NCI-H2227 (cell line): ENCODE results near the gene SOX5.
"Not testable (repeated sequence)": the region's sequence is repeated elsewhere in the genome, so short reads cannot be mapped to it uniquely, and the experiment has no call there.

Experiments
- DNase-seq: peaks from one replicate; lab custom pipeline; 2025; ENCODE audit not compliant: unreplicated experiment; lab: John Stamatoyannopoulos, UW

The SOX5 gene

GRCh38 chr12:23843958-23844357 lies 105.5 kb downstream of the SOX5 start:
- no peak for DNase-seq

- no peak for DNase-seq
Measured at GRCh38 chr12:23834076-23834475, 115.4 kb downstream of the SOX5 start.

DNA sequence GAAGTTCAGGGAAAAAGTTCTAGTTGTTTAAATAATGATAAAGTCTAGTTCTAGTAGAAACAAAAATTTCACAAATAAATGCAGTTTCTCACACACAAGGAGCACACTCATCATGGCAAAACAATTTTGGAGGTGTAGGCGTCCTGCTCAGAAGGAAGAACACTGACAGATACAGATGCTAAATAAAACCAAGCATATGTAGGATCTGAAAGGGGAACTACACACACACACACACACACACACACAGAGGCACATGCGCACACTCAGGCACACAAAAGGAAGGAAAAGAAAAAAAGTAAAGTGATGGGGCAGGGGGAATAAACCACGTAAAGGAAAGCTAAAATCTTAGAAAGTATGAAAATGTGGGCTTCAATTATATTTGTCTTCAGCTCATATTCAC lies 117.7 kb downstream of the SOX5 start:
- no peak for DNase-seq

DNA sequence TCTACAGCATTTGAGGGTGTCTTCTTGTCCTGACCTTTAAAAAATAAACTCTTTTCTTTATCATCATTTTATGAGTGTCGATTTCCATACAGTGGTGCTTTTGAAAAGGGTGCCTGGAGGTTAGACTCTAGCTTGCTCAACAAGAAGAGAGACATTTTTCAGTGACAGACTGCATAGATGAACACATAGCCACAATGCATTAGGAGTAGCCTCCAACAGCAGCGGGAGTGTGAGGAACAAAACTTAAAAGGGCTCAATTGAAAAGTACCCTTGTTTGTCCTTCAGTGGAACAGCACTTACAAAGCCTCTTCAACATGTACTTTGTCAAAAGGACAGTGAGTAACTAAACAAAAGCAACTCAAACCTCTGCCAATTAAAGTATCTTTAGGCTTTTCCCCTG lies 119.3 kb downstream of the SOX5 start:
- DNase-seq = no peak

GRCh38 chr12:23827353-23827752 lies 122.1 kb downstream of the SOX5 start:
- no peak for DNase-seq

GRCh38 chr12:23825124-23825523 lies 124.3 kb downstream of the SOX5 start:
- not testable (repeated sequence) for DNase-seq

GRCh38 chr12:23824358-23824757 lies 125.1 kb downstream of the SOX5 start:
- no peak for DNase-seq

- DNase-seq = not testable (repeated sequence)
Measured at GRCh38 chr12:23822883-23823282, 126.6 kb downstream of the SOX5 start.

- no peak for DNase-seq
Measured at GRCh38 chr12:23817345-23817744, 132.1 kb downstream of the SOX5 start.

DNA sequence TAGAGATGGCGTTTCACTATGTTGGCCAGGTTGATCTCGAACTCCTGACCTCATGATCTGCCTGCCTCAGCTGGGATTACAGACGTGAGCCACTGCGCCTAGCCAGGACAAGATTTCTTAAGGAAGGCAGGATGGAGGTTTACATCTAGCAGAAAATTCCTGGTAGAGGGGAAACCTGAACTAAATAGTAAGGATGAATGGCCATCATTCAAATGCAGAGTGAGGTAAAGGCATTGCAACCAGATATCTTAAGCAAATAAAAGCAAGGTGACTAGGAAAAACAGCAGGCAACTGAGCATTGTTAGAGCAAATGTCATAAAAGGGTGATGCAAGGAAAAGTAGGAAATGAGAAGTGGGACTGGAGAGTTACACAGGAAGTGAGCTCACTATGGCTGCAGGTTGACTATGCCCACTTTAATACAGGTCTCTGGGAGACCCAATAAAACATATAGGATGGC lies 133.0 kb downstream of the SOX5 start:
- DNase-seq = no peak

DNA sequence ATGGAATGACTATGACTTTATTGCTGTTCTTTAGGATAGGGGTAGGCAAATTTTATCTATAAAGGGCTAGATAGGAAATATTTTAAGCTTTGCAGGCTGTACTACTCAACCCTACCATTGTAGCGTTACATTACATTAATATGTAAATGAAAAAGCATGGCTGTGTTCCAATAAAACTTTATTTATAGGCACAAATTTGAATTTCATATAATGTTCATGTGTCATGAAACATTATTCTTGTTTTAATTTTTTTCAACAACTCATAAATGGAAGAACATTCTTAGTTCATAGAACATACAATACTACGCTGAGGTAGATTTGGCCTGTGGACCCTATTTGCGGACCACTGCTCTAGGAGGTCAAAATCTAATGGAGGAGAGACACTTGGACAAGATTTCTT lies 133.7 kb downstream of the SOX5 start:
- no peak for DNase-seq

- no peak for DNase-seq
Measured at GRCh38 chr12:23813206-23813605, 136.3 kb downstream of the SOX5 start.

- DNase-seq = peak; percentile 26
Measured at GRCh38 chr12:23810329-23810902, 139.1 kb downstream of the SOX5 start.

DNA sequence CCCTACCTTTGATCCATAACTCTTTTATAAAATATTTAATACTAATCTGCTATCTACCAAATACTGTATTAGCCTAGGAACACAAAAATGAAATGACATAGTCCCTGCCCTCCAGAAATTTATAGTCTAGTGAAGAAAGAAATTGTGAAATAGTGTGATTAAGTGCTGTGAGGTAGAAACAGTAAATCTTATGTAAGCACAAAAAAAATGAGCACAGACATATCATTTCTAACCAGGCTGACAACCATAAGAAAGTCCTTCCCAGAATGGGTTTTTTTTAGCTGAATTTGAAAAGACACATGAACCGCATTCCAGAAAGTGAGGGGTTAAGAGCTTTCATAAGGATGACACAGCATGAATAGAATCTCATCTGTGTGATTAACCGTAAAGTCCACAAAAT lies 145.9 kb downstream of the SOX5 start:
- DNase-seq = no peak

DNA sequence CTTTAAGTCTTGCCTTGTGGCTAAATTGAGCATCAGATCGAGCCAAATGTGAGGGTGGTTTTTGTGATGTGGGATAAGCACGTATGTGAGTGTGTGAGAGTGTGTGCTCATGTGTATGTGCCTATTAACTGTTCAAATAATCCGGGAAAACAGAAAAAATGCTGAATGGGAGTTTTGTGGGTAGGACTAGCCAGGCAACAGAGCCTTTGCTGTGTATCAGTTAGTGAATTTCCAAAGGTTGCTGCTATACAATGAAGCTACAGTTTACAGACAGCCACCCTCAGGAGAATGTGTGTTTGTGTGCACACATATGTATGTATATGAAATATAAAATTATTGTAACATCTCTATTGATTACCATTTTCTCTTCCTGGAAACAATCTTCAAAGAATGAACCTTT lies 154.0 kb downstream of the SOX5 start:
- DNase-seq = no peak

GRCh38 chr12:23781118-23781517 lies 168.4 kb downstream of the SOX5 start:
- DNase-seq = no peak

GRCh38 chr12:23775208-23775607 lies 174.3 kb downstream of the SOX5 start:
- DNase-seq = no peak

GRCh38 chr12:23771240-23771949 lies 178.1 kb downstream of the SOX5 start:
- no peak for DNase-seq

DNA sequence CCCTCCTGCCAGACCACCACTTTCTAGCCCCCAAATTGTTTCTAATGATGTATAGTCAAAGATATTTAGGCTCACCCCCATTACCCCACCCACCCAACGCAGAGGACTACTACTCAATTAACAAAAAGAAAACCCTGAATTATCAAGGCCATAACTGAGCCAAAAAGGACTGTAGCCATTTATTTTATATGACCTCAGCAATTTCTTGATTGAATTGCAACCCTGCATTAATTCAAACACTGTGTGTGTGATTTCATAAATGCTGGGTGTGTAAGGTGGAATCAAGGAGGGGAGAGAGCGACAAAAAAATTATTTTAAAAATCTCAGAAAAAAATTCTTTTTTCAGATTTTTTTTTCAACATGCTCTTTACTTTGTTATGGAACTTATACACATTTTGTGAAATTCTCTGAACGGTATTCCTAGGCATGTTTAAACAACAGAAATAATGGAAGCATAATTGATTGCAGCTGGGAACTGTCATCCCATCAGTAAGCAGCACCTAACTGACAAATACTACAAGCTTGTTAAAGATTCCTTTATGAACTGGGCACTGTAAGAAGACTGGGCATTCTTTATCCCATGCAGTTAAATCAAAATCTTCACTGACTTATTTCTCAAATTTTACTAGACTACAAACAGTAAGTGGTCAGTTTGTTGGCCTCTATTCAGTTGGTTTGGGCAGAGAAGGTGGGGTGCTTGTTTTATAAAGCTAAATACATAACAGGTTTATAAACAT lies 179.1 kb downstream of the SOX5 start:
- no peak for DNase-seq

DNA sequence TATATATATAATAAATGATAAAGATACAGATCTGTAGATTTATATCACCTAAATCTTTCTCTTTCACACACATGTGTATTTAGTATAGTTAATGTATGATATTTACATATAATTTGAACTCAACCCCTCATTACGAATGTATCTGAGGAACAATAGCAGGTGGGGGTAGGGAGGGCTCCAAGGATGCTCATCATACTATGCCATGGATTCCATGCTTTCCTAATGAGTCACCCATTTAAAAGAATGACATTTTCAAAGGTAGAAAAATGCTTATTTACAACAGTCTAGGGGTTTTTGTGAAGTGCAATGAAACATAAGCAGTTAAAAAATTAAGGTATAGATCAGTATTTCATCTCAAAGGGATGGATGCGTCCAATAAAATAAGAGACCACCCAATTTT lies 181.6 kb downstream of the SOX5 start:
- DNase-seq = no peak

GRCh38 chr12:23763724-23764123 lies 185.7 kb downstream of the SOX5 start:
- DNase-seq = no peak

DNA sequence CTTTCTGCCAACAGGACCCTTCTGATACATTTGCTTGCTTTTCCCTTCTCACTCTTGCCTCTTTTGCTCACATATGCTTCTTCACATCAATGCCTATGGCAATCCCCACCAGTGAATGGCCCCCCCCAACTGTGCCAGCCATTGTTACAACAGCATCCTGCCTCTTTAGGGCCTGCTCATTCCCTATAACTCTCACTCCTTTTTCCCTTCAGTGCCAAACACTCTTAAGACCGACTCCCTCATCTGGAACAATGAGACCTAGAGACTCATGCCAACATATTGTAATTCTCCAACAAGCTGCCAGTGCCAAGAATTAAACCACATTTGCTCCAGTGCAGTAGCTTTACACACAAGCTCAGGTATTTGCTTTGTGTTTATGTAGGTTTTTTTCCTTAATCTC lies 189.0 kb downstream of the SOX5 start:
- DNase-seq = no peak
